Measurements from ENCODE around the gene NMNAT1. TPM values are rescaled to one million over a fixed set of nuclear protein-coding genes. Genes with fewer than 3 reads are reported as not detected.

Gene NMNAT1
- polyA plus RNA-seq, 1 experiment, result 9.8 TPM

GRCh38 chr1:9902060-9902452, 41.2 kb upstream of the NMNAT1 start:
- no peaks in the 10 kb centered on the region for H3K36me3 ChIP-seq (ENCODE audit: control insufficient read depth, insufficient read depth, low read length)
- no peaks in the 10 kb centered on the region for H3K27me3 ChIP-seq (ENCODE audit: control insufficient read depth, insufficient read depth, low read length)
- no peak overlapping the region for H3K4me3 ChIP-seq (ENCODE audit: low read depth, low read length)
- no peak for DNase-seq (ENCODE audit: low read depth)
- ChIA-PET POLR2A (no interaction called here), CTCF (no interaction called here)
- no peak for TF ChIP-seq CTCF (IDR thresholded peaks at IDR 0.05; ENCODE audit: insufficient read depth, low read depth, low read length)

GRCh38 chr1:9903801-9904527, 39.3 kb upstream of the NMNAT1 start:
- H3K4me3 ChIP-seq (ENCODE audit: low read depth, low read length), result no peak overlapping the region
- no peak for DNase-seq (ENCODE audit: low read depth)
- no peaks in the 10 kb centered on the region for H3K36me3 ChIP-seq (ENCODE audit: control insufficient read depth, insufficient read depth, low read length)
- ChIA-PET CTCF (no interaction called here), POLR2A (no interaction called here)
- H3K27me3 ChIP-seq (ENCODE audit: control insufficient read depth, insufficient read depth, low read length), result no peaks in the 10 kb centered on the region
- no peak for TF ChIP-seq CTCF (IDR thresholded peaks at IDR 0.05; ENCODE audit: insufficient read depth, low read depth, low read length)

GRCh38 chr1:9904596-9904995, 38.7 kb upstream of the NMNAT1 start:
- DNase-seq (ENCODE audit: low read depth), result no peak
- TF ChIP-seq CTCF (IDR thresholded peaks at IDR 0.05; ENCODE audit: insufficient read depth, low read depth, low read length), result no peak
- CTCF ChIA-PET, result interaction anchor here (1.0 to 1.3 kb wide), 2 partner anchors 14 to 27 kb away, joined by 3 read pairs; no protein-coding TSS in a partner anchor
- H3K36me3 ChIP-seq (ENCODE audit: control insufficient read depth, insufficient read depth, low read length), result no peaks in the 10 kb centered on the region
- H3K4me3 ChIP-seq (ENCODE audit: low read depth, low read length), result no peak overlapping the region
- POLR2A ChIA-PET, result no interaction called here
- H3K27me3 ChIP-seq (ENCODE audit: control insufficient read depth, insufficient read depth, low read length), result no peaks in the 10 kb centered on the region

GRCh38 chr1:9905010-9905409, 38.3 kb upstream of the NMNAT1 start:
- CTCF ChIA-PET, result interaction anchor here (1.0 to 1.3 kb wide), 2 partner anchors 15 to 28 kb away, joined by 3 read pairs; no protein-coding TSS in a partner anchor

GRCh38 chr1:9906466-9906865, 36.8 kb upstream of the NMNAT1 start:
- H3K36me3 ChIP-seq (ENCODE audit: control insufficient read depth, insufficient read depth, low read length), result no peaks in the 10 kb centered on the region
- DNase-seq (ENCODE audit: low read depth), result no peak
- POLR2A ChIA-PET, result no interaction called here
- no peak overlapping the region for H3K4me3 ChIP-seq (ENCODE audit: low read depth, low read length)
- no peak for TF ChIP-seq CTCF (IDR thresholded peaks at IDR 0.05; ENCODE audit: insufficient read depth, low read depth, low read length)
- CTCF ChIA-PET, result interaction anchor here (1.2 to 1.5 kb wide), 3 partner anchors 8 to 32 kb away, joined by 3 to 5 read pairs (median 3); no protein-coding TSS in a partner anchor
- no peaks in the 10 kb centered on the region for H3K27me3 ChIP-seq (ENCODE audit: control insufficient read depth, insufficient read depth, low read length)

More at GRCh38 chr1:9905010-9905409, 38.3 kb upstream of the NMNAT1 start:
- Histone ChIP-seq H3K27me3 (ENCODE audit: control insufficient read depth, insufficient read depth, low read length) (no peaks in the 10 kb centered on the region), H3K4me3 (ENCODE audit: low read depth, low read length) (no peak overlapping the region), H3K36me3 (ENCODE audit: control insufficient read depth, insufficient read depth, low read length) (no peaks in the 10 kb centered on the region)
- POLR2A ChIA-PET, result no interaction called here
- no peak for DNase-seq (ENCODE audit: low read depth)
- TF ChIP-seq CTCF (IDR thresholded peaks at IDR 0.05; ENCODE audit: insufficient read depth, low read depth, low read length), result no peak

Measured in BJ (cell line).